DOHH2 (cell line): ENCODE data around the gene AWAT2.

Experiments used
- H3F3A ChIP-seq: fragments of 200-600 bp; sonication (generic), shearing (Covaris generic); 2 replicates; pipeline ENCODE4 v1.6.0; 2016; ENCODE audit warnings: antibody characterized with exemption, mild to moderate bottlenecking; ENCODE audit not compliant: control insufficient read depth, insufficient read depth
- H3K27ac ChIP-seq: fragments of 200-600 bp; sonication (generic); 2 replicates; pipeline ENCODE4 v1.5.1; 2014; ENCODE audit warnings: low read depth, mild to moderate bottlenecking, low read length, moderate library complexity
- H3K27me3 ChIP-seq: fragments of 200-600 bp; sonication (generic); 2 replicates; pipeline ENCODE4 v1.6.1; 2014; ENCODE audit warnings: mild to moderate bottlenecking, low read length, mixed read lengths; ENCODE audit not compliant: control insufficient read depth
- H3K36me3 ChIP-seq: fragments of 200-600 bp; sonication (generic); 2 replicates; pipeline ENCODE4 v1.6.1; 2014; ENCODE audit warnings: mild to moderate bottlenecking, low read length, moderate library complexity, mixed read lengths; ENCODE audit not compliant: control insufficient read depth
- H3K4me1 ChIP-seq: fragments of 200-600 bp; sonication (generic); 2 replicates; pipeline ENCODE4 v1.6.1; 2014; ENCODE audit warnings: mild to moderate bottlenecking, low read length, mixed read lengths; ENCODE audit not compliant: control insufficient read depth
- H3K4me2 ChIP-seq: fragments of 200-600 bp; sonication (generic); 2 replicates; pipeline ENCODE4 v1.6.0; 2014; ENCODE audit warnings: mild to moderate bottlenecking, low read length, moderate library complexity
- H3K4me3 ChIP-seq: fragments of 200-600 bp; sonication (generic); 2 replicates; pipeline ENCODE4 v1.5.1; 2014; ENCODE audit warnings: mild to moderate bottlenecking, low read length, mixed read lengths
- H3K79me2 ChIP-seq: fragments of 200-600 bp; sonication (generic); 2 replicates; pipeline ENCODE4 v1.6.1; 2014; ENCODE audit warnings: mild to moderate bottlenecking, low read length, mixed read lengths; ENCODE audit not compliant: control insufficient read depth
- H3K9me2 ChIP-seq: fragments of 200-600 bp; sonication (generic); replicated peaks from 2 replicates; pipeline ENCODE4 v1.6.1; 2014; ENCODE audit warnings: mild to moderate bottlenecking, low read length, mixed read lengths; ENCODE audit not compliant: control insufficient read depth
- H3K9me3 ChIP-seq: fragments of 200-600 bp; sonication (generic); 2 replicates; pipeline ENCODE4 v1.6.1; 2014; ENCODE audit warnings: antibody characterized with exemption, low read length, mixed read lengths; ENCODE audit not compliant: control insufficient read depth, insufficient read depth
- H4K20me1 ChIP-seq: fragments of 200-600 bp; sonication (generic); 2 replicates; pipeline ENCODE4 v1.6.0; 2014; ENCODE audit warnings: low read depth, mild to moderate bottlenecking, antibody characterized with exemption, low read length, moderate library complexity; ENCODE audit not compliant: control insufficient read depth, insufficient read depth
- EZH2phosphoT487 ChIP-seq: fragments of 200-600 bp; sonication (generic); IDR thresholded peaks from 2 replicates; pipeline ENCODE4 v1.6.1; 2017; ENCODE audit warnings: borderline replicate concordance, mild to moderate bottlenecking, antibody characterized with exemption, low read length, moderate library complexity, mixed read lengths
- TF ChIP-seq, protein P1 (sequence below): fragments of 200-600 bp; sonication (generic); IDR thresholded peaks from one replicate; pipeline ENCODE4 v1.5.1; 2014; ENCODE audit warnings: antibody characterized with exemption, mild to moderate bottlenecking, low read depth, low read length; ENCODE audit not compliant: poor library complexity, severe bottlenecking

Gene AWAT2

DNA sequence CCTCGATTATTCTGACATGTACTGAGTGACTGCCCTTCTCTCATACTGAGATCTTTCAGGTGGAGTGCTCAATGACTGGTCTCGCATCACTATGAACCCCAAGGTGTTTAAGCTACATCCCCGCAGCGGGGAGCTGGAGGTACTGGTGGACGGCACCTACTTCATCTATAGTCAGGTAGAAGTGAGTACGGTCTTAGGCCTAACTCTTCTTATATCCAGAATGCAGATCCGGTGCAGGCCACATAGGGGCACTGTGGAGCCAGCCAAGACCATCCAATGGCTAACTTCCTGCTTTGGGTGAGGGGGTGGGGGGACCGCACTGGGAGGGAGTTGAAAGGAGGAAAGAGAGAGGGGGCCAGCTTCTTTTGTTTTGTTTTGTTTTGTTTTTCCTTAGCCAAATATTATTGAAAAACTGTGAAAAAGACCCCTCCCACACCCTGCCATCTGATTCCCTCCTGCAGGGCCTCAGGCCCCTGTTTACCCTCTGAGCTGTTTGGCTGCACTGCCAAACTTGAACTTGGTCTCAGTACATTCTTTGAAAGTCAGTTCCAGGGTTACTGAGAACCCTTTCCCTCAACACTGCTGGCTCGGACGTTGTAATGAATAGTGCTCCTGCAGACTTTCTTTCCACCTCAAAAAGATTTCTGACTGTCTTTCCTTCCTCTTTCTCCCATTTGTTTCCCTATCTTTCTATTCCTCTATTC lies 16.2 kb downstream of the AWAT2 start:
- Histone ChIP-seq H3K9me2 (no peaks in the 10 kb centered on the region), H3K27ac (no peak overlapping the region), H3F3A (no peaks in the 10 kb centered on the region), H3K4me2 (no peak overlapping the region), H3K4me3 (no peak overlapping the region), H3K36me3 (no peaks in the 10 kb centered on the region), H4K20me1 (no peaks in the 10 kb centered on the region), H3K4me1 (no peaks in the 10 kb centered on the region), H3K79me2 (no peaks in the 10 kb centered on the region), H3K27me3 (no peaks in the 10 kb centered on the region), H3K9me3 (no peaks in the 10 kb centered on the region)
- TF ChIP-seq, protein P1, sequence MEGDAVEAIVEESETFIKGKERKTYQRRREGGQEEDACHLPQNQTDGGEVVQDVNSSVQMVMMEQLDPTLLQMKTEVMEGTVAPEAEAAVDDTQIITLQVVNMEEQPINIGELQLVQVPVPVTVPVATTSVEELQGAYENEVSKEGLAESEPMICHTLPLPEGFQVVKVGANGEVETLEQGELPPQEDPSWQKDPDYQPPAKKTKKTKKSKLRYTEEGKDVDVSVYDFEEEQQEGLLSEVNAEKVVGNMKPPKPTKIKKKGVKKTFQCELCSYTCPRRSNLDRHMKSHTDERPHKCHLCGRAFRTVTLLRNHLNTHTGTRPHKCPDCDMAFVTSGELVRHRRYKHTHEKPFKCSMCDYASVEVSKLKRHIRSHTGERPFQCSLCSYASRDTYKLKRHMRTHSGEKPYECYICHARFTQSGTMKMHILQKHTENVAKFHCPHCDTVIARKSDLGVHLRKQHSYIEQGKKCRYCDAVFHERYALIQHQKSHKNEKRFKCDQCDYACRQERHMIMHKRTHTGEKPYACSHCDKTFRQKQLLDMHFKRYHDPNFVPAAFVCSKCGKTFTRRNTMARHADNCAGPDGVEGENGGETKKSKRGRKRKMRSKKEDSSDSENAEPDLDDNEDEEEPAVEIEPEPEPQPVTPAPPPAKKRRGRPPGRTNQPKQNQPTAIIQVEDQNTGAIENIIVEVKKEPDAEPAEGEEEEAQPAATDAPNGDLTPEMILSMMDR = peak; percentile 61
- no peak for TF ChIP-seq EZH2phosphoT487

DNA sequence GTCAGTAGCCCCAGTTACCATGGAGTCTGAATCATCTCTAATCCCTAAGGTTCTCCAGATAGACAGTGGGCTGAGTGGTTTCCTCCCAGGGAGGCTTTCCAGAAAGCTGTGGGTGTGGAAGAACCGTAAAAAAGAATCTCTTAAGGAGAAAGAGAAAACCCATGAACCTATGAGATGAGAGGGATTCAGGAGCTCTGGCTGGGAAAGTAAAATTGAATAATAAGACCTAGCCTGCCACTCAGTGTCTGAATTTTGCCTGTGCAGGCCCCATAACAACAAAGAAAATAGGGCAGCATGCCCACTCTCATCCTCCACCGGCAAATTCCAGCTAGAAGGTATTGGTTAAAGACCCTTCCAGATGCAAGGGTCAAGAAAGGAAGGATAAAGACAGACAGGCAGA lies 16.9 kb downstream of the AWAT2 start:
- H3K27me3 ChIP-seq = no peaks in the 10 kb centered on the region
- no peaks in the 10 kb centered on the region for H3F3A ChIP-seq
- no peaks in the 10 kb centered on the region for H3K9me2 ChIP-seq
- H3K9me3 ChIP-seq = no peaks in the 10 kb centered on the region
- no peak overlapping the region for H3K27ac ChIP-seq
- H3K4me2 ChIP-seq = no peak overlapping the region
- no peak overlapping the region for H3K4me3 ChIP-seq
- H3K4me1 ChIP-seq = no peaks in the 10 kb centered on the region
- TF ChIP-seq, protein P1 = no peak
- TF ChIP-seq EZH2phosphoT487 = no peak
- no peaks in the 10 kb centered on the region for H3K79me2 ChIP-seq
- H3K36me3 ChIP-seq = no peaks in the 10 kb centered on the region
- no peaks in the 10 kb centered on the region for H4K20me1 ChIP-seq

DNA sequence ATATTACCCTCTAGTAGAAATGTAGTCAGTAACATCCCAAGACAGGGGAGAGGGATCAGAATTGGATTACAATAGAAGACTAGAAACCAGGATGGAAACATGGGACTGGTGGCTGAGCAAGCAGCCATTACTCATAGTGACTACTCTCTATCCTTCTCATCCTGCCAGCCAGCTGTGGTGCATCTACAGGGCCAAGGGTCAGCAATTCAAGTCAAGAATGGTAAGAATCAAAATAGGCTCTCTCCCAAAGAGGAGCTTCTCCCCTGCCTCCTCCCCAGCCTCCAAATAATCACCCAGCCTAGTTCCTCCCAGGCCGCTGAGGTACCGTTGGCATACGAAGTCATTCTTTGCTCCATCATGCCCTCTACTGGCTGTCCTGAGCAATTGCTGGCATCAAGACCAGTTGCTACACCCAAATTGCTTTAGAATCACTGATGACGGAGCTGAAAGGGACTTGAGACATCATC lies 19.4 kb downstream of the AWAT2 start:
- H3K27ac ChIP-seq = no peak overlapping the region
- H3K9me3 ChIP-seq = no peaks in the 10 kb centered on the region
- H3K36me3 ChIP-seq = no peaks in the 10 kb centered on the region
- no peaks in the 10 kb centered on the region for H3K79me2 ChIP-seq
- H3K4me1 ChIP-seq = no peaks in the 10 kb centered on the region
- no peaks in the 10 kb centered on the region for H4K20me1 ChIP-seq
- H3K9me2 ChIP-seq = no peaks in the 10 kb centered on the region
- H3K4me2 ChIP-seq = no peak overlapping the region
- H3K27me3 ChIP-seq = no peaks in the 10 kb centered on the region
- no peak overlapping the region for H3K4me3 ChIP-seq
- no peak for TF ChIP-seq EZH2phosphoT487
- TF ChIP-seq, protein P1 = peak; percentile 68
- H3F3A ChIP-seq = no peaks in the 10 kb centered on the region

DNA sequence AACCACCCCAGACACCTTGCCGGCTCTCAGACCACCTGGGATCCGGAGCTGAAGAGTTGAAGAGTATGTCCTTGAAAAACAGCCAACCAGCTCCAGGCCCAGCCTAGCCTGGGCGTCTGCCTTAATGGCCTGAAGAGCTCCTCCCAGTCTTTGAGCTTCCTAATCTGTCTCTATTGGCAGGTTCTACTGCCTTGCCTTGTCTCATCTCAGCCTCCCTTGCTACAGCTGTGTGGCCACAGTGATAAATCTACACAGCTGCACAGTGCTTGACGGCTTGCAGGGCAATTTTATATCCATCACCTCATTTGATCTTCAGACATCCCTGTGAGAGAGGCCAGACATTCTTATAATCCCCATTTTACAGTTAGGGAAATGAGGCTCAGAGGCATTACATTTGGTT lies 19.9 kb downstream of the AWAT2 start:
- Histone ChIP-seq H3F3A (no peaks in the 10 kb centered on the region), H3K4me3 (no peak overlapping the region), H3K4me1 (no peaks in the 10 kb centered on the region), H4K20me1 (no peaks in the 10 kb centered on the region), H3K79me2 (no peaks in the 10 kb centered on the region), H3K27ac (no peak overlapping the region), H3K9me3 (no peaks in the 10 kb centered on the region), H3K36me3 (no peaks in the 10 kb centered on the region), H3K27me3 (no peaks in the 10 kb centered on the region), H3K4me2 (no peak overlapping the region), H3K9me2 (no peaks in the 10 kb centered on the region)
- TF ChIP-seq EZH2phosphoT487 = no peak
- TF ChIP-seq, protein P1 = no peak
